Ishikawa (cell line): ENCODE results near the gene CRYAB.

Experiments
- EP300 ChIP-seq: IDR thresholded peaks from 2 replicates; pipeline ENCODE4 v1.6.1; 2012; ENCODE audit warnings: borderline replicate concordance
- REST ChIP-seq: IDR thresholded peaks from 2 replicates; pipeline ENCODE4 v1.6.1; 2012; ENCODE audit warnings: low read depth, mild to moderate bottlenecking
- TAF1 ChIP-seq: IDR thresholded peaks from 2 replicates; pipeline ENCODE4 v1.6.1; 2012; ENCODE audit warnings: low read depth, mild to moderate bottlenecking
- TCF12 ChIP-seq: IDR thresholded peaks from 2 replicates; pipeline ENCODE4 v1.6.1; 2012; ENCODE audit warnings: low read depth
- YY1 ChIP-seq: IDR thresholded peaks from 2 replicates; pipeline ENCODE4 v1.6.1; 2012; ENCODE audit warnings: low read depth
- TF ChIP-seq, protein P1 (sequence below): IDR thresholded peaks from 2 replicates; pipeline ENCODE4 v1.6.1; 2012

- TF ChIP-seq TAF1 (no peak), TCF12 (no peak), REST (no peak), YY1 (no peak), EP300 (no peak)
- TF ChIP-seq, protein P1, sequence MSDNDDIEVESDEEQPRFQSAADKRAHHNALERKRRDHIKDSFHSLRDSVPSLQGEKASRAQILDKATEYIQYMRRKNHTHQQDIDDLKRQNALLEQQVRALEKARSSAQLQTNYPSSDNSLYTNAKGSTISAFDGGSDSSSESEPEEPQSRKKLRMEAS, result no peak
Measured at GRCh38 chr11:111925953-111926352, 14.4 kb upstream of the CRYAB start.
